ENCODE measurements around the gene BCKDHA.
"Not testable (repeated sequence)": the region's sequence is repeated elsewhere in the genome, so short reads cannot be mapped to it uniquely, and the experiment has no call there.

Gene BCKDHA

DNA sequence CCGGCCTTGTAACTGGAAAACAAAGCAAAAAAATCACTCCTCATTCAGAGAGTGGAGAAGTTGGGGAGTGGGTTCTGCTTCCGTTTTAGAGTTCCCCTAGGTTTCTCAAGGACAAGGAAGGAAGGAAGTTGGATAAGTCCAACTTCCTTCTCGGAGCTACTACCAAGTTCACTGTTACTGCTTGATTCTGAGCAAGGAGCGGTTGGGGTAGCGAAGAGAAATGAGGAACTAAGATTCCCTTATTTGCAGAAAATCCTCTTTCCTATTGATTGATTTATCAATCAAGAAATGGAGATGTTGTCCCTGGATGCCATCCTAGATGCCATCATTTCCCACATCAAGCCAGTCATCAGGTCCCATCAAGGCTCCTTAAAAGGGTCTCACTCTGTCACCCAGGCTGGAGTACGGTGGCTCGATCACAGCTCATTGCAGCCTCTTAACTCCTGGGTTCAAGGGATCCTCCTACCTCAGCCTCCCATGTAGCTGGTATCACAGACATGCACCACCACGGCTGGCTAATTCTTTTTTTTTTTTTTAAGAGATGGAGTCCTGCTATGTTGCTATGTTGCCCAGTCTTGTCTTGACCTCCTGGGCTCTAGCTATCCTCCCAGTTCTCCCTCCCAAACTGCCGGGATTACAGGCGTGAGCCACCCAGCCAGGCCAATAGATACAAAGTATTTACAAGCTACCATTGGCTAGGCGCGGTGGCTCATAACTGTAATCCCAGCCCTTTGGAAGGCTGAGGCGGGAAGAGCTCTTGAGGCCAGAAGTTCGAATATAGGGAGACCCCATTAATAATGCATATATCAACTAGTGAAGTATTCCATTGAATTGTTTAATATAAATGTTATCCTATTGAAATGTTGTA is 32.9 kb upstream of the BCKDHA start:
- DNase-seq (ENCODE audit: low read depth in 2 of 2, low spot score in 1 of 2): no peak

DNA sequence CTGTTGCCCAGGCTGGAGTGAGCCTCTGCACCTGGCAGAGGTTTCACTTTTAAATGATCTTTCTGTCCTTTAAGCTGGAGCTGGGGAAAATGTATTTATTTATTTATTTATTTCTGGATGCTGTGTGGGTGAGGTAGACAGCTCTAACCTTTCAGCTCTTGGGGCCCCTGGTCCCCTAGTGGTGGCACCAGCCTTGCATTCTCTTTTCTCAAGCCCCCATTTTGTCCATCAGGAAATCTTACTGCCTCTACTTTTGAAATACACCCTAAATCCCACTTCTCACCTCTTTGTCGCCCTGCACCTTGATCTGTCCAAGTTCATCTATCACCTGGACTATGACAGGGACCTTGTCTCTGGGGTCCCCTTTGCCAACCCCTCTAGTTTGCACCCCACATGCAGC is 31.5 kb upstream of the BCKDHA start:
- DNase-seq (ENCODE audit: low read depth in 2 of 2, low spot score in 1 of 2): no peak

DNA sequence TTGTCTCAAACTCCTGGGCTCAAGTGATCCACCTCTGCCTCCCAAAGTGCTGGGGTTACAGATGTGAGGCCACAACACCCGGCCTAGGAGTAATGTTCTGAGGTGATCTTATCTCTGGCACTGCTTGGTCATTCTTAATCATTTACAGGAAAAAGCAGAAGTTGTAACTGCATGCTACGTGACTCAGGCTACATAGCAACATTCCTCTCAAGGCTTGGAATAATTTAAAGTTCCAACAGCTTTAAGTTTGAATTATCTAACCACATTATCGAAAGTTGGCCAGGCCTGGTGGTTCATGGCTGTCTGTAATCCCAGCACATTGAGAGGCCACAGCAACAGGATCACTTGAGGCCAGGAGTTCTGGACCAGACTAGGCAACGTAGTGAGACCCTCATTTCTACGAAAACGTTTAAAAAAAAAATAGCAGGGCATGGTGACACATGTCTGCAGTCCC is 29.7 kb upstream of the BCKDHA start:
- DNase-seq (ENCODE audit: low read depth in 2 of 2, low spot score in 1 of 2): no peak

GRCh38 chr19:41369769-41370168 is 27.8 kb upstream of the BCKDHA start:
- DNase-seq (ENCODE audit: low read depth in 2 of 2, low spot score in 1 of 2): no peak

GRCh38 chr19:41371119-41371518 is 26.5 kb upstream of the BCKDHA start:
- not testable (repeated sequence) for DNase-seq (ENCODE audit: low read depth in 2 of 2, low spot score in 1 of 2)

GRCh38 chr19:41371541-41371940 is 26.1 kb upstream of the BCKDHA start:
- no peak for DNase-seq (ENCODE audit: low read depth in 2 of 2, low spot score in 1 of 2)

GRCh38 chr19:41372501-41372900 is 25.1 kb upstream of the BCKDHA start:
- DNase-seq (ENCODE audit: low read depth in 2 of 2, low spot score in 1 of 2): no peak

- no peak for DNase-seq (ENCODE audit: low read depth in 2 of 2, low spot score in 1 of 2)
These were observed 23.6 kb upstream of the BCKDHA start for GRCh38 chr19:41373993-41374392.

- no peak for DNase-seq (ENCODE audit: low read depth in 2 of 2, low spot score in 1 of 2)
These were observed 21.2 kb upstream of the BCKDHA start, which contains the start of gene TMEM91 for GRCh38 chr19:41376241-41376997. TSS of gene TMEM91 (plus strand) at chr19:41376533. CDS start at chr19:41378310, 1,777 bp downstream.

- DNase-seq (ENCODE audit: low read depth in 2 of 2, low spot score in 1 of 2): peak in 1 of 2 donors; percentile 47
These were observed 20.6 kb upstream of the BCKDHA start for GRCh38 chr19:41376998-41377365.

DNA sequence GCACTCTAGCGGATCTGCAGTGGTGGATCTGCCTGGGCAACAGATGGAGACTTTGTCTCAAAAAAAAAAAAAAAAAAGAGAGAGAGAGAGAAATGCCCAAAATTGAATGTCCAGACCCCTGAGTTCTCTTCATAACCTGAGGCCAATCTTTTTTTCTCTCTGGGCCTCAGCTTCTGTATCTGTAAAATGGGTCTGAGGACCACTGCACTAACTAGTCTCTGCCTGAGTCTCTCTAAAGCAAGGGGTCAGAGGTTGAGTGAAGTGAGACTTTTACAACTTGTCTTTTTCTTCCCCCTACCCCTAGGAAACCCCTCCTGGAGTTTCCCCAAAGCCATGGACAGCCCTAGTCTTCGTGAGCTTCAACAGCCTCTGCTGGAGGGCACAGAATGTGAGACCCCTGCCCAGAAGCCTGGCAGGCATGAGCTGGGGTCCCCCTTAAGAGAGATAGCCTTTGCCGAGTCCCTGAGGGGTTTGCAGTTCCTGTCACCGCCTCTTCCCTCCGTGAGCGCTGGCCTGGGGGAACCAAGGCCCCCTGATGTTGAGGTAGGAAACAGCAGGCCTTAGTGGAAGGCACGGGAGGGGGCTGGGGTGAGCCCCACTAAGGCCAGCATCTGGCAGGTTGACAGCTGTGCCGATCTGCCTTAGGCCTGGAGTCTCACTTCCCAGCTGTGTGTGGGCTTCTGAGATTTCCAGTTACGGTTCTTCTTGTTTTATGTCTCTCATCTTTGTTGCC is 19.5 kb upstream of the BCKDHA start:
- no peak for DNase-seq (ENCODE audit: low read depth in 2 of 2, low spot score in 1 of 2)

- not testable (repeated sequence) for DNase-seq (ENCODE audit: low read depth in 2 of 2, low spot score in 1 of 2)
These were observed 16.1 kb upstream of the BCKDHA start for GRCh38 chr19:41381536-41381935.

GRCh38 chr19:41384351-41384750 is 13.3 kb upstream of the BCKDHA start:
- DNase-seq (ENCODE audit: low read depth in 2 of 2, low spot score in 1 of 2): no peak

- no peak for DNase-seq (ENCODE audit: low read depth in 2 of 2, low spot score in 1 of 2)
These were observed 11.2 kb upstream of the BCKDHA start for GRCh38 chr19:41386442-41386841.

- DNase-seq (ENCODE audit: low read depth in 2 of 2, low spot score in 1 of 2): no peak
These were observed 6.0 kb upstream of the BCKDHA start for GRCh38 chr19:41391618-41392017.

- no peak for DNase-seq (ENCODE audit: low read depth in 2 of 2, low spot score in 1 of 2)
These were observed 4.8 kb upstream of the BCKDHA start for GRCh38 chr19:41392775-41393174.

DNA sequence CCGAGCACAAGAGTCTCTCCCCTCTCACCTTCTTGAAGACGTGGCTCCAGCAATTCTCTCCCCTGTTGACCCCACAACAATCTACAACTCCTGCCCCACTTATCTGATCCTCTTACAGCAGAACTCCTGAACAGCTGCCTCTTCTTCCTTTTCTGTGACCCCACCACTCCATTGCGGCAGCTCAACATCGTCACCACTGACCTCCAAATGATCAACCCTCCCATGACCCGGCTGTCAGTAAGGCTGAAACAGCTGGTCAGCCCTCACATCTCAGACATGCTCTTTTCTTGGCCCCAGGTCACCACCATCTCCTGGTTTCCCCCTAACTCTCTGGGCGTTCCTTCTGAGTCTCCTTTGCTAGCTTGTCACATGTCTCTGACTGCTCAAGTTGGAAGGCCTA is 2.3 kb upstream of the BCKDHA start:
- no peak for DNase-seq (ENCODE audit: low read depth in 2 of 2, low spot score in 1 of 2)

DNA sequence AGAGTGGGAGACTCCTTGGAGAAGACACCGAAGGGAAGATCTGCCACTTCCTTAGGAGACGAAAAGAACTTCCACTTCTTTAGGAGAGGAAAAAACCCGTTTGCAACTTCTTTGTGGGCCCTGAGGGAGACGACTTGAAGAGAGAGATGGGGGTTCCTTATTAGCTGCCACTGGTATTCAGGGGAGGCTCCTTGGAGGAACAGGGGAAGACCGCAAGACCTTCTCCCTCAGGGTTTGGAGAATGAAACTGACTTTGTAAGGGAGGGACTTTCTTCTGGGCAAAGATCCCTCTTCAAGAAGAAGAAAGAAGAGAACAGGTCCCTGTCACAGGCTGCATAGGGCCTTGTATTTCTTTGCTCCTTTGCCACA is 416 bp downstream of the BCKDHA start:
- DNase-seq (ENCODE audit: low read depth in 2 of 2, low spot score in 1 of 2): no peak

- no peak for DNase-seq (ENCODE audit: low read depth in 2 of 2, low spot score in 1 of 2)
These were observed 980 bp downstream of the BCKDHA start for GRCh38 chr19:41398598-41398997.

GRCh38 chr19:41399091-41399490 is 1.5 kb downstream of the BCKDHA start:
- no peak for DNase-seq (ENCODE audit: low read depth in 2 of 2, low spot score in 1 of 2)

GRCh38 chr19:41399525-41399924 is 1.9 kb downstream of the BCKDHA start:
- DNase-seq (ENCODE audit: low read depth in 2 of 2, low spot score in 1 of 2): no peak

GRCh38 chr19:41401483-41401882 is 3.9 kb downstream of the BCKDHA start:
- no peak for DNase-seq (ENCODE audit: low read depth in 2 of 2, low spot score in 1 of 2)
